GM23338 (cell line): ENCODE results near the gene RUNX1. TPM values are rescaled to one million over a fixed set of nuclear protein-coding genes. Genes with fewer than 3 reads are reported as not detected.
A peak's percentile ranks its signal among the peaks of the same experiment; 100 is the strongest.

ENCODE experiments used
- ATAC-seq: fragments of 200-7000 bp; cut with Tn5 transposase; 3 replicates; pipeline ENCODE4 v1.9.1; 2020
- DNase-seq: peaks from one replicate; pipeline ENCODE4 v3.0.0-alpha.2; 2015; ENCODE audit warnings: low spot score
- H2AFZ ChIP-seq: fragments of 200-600 bp; sonication (generic); 2 replicates; pipeline ENCODE4 v1.8.0; 2016; ENCODE audit warnings: antibody characterized with exemption, mild to moderate bottlenecking, moderate library complexity
- H3F3A ChIP-seq: fragments of 200-600 bp; sonication (generic); replicated peaks from 2 replicates; pipeline ENCODE4 v1.8.0; 2017; ENCODE audit warnings: antibody characterized with exemption, mixed run types, low read depth
- H3K27ac ChIP-seq: fragments of 200-600 bp; sonication (generic); 2 replicates; pipeline ENCODE4 v1.6.1; 2016; ENCODE audit warnings: low read depth
- H3K27me3 ChIP-seq: fragments of 200-600 bp; sonication (generic); 2 replicates; pipeline ENCODE4 v1.8.0; 2016; ENCODE audit warnings: mild to moderate bottlenecking, mixed run types, moderate library complexity; ENCODE audit not compliant: insufficient read depth
- H3K36me3 ChIP-seq: fragments of 200-600 bp; sonication (generic); 2 replicates; pipeline ENCODE4 v1.8.0; 2016; ENCODE audit warnings: mild to moderate bottlenecking; ENCODE audit not compliant: insufficient read depth
- H3K4me1 ChIP-seq: fragments of 200-600 bp; sonication (generic); 2 replicates; pipeline ENCODE4 v1.8.0; 2016; ENCODE audit warnings: mild to moderate bottlenecking, moderate library complexity; ENCODE audit not compliant: insufficient read depth
- H3K4me2 ChIP-seq: fragments of 200-600 bp; sonication (generic); 2 replicates; pipeline ENCODE4 v1.7.1; 2017; ENCODE audit warnings: mixed run types
- H3K4me3 ChIP-seq: fragments of 200-600 bp; sonication (generic); 2 replicates; pipeline ENCODE4 v1.6.1; 2016; ENCODE audit warnings: mixed run types
- H3K79me2 ChIP-seq: fragments of 200-600 bp; sonication (generic); replicated peaks from 2 replicates; pipeline ENCODE4 v1.8.0; 2017; ENCODE audit warnings: mild to moderate bottlenecking; ENCODE audit not compliant: insufficient read depth
- H3K9me2 ChIP-seq: fragments of 200-600 bp; sonication (generic); 2 replicates; pipeline ENCODE4 v1.8.0; 2017; ENCODE audit not compliant: insufficient read depth
- H4K20me1 ChIP-seq: fragments of 200-600 bp; sonication (generic); replicated peaks from 2 replicates; pipeline ENCODE4 v1.8.0; 2017; ENCODE audit warnings: mild to moderate bottlenecking; ENCODE audit not compliant: insufficient read depth
- H3K27ac Mint-ChIP-seq: 2 replicates; pipeline ENCODE4 v1.8.0; 2020; ENCODE audit warnings: inconsistent platforms, mild to moderate bottlenecking, moderate library complexity, mixed read lengths
- H3K27me3 Mint-ChIP-seq: 3 replicates; pipeline ENCODE4 v1.8.0; 2022; ENCODE audit warnings: low read depth, mild to moderate bottlenecking, moderate library complexity, mixed read lengths, inconsistent platforms; ENCODE audit not compliant: insufficient read depth, poor library complexity
- H3K36me3 Mint-ChIP-seq: 3 replicates; pipeline ENCODE4 v1.8.0; 2021; ENCODE audit warnings: low read depth, mild to moderate bottlenecking, inconsistent platforms, moderate library complexity, mixed read lengths
- H3K4me1 Mint-ChIP-seq: 3 replicates; pipeline ENCODE4 v1.8.0; 2020; ENCODE audit warnings: mild to moderate bottlenecking, inconsistent platforms, mixed read lengths
- H3K4me3 Mint-ChIP-seq: 3 replicates; pipeline ENCODE4 v1.8.0; 2021; ENCODE audit warnings: moderate library complexity, mild to moderate bottlenecking, inconsistent platforms, mixed read lengths
- H3K9me3 Mint-ChIP-seq: 3 replicates; pipeline ENCODE4 v1.8.0; 2020; ENCODE audit warnings: moderate library complexity, mild to moderate bottlenecking, inconsistent platforms, mixed read lengths
- CREB1 ChIP-seq: fragments of 250-450 bp; sonication (Bioruptor Pico); IDR thresholded peaks from 2 replicates; pipeline ENCODE4 v1.5.0; 2020; ENCODE audit warnings: low read depth, mild to moderate bottlenecking, moderate library complexity
- CTCF ChIP-seq, 2 experiments: fragments of 200-600 bp in 1 of 2; sonication (generic) in 1 of 2; conservative IDR thresholded peaks; 2 replicates each; pipeline versions ENCODE4 v1.5.1 to v1.6.1; 2016 to 2017; ENCODE audit warnings: antibody characterized with exemption in 2 of 2, low read depth in 2 of 2, mild to moderate bottlenecking in 2 of 2, moderate library complexity in 1 of 2
- EZH2phosphoT487 ChIP-seq: fragments of 200-600 bp; sonication (generic); IDR thresholded peaks from one replicate; pipeline ENCODE4 v1.8.1; 2018; ENCODE audit warnings: antibody characterized with exemption; ENCODE audit not compliant: unreplicated experiment
- JUNB ChIP-seq: IDR thresholded peaks from one replicate; pipeline ENCODE4 v1.6.1; 2016; ENCODE audit warnings: antibody characterized with exemption; ENCODE audit not compliant: unreplicated experiment
- NANOG ChIP-seq: IDR thresholded peaks from 2 replicates; pipeline ENCODE4 v1.6.1; 2016; ENCODE audit warnings: antibody characterized with exemption, borderline replicate concordance
- POLR2AphosphoS5 ChIP-seq: IDR thresholded peaks from 2 replicates; pipeline ENCODE4 v1.6.1; 2016; ENCODE audit warnings: antibody characterized with exemption, low read depth
- STAT1 ChIP-seq: IDR thresholded peaks from one replicate; pipeline ENCODE4 v1.6.1; 2016; ENCODE audit warnings: antibody characterized with exemption; ENCODE audit not compliant: unreplicated experiment
- ZNF462 ChIP-seq: fragments of 250-450 bp; sonication (Bioruptor Pico); IDR thresholded peaks from 2 replicates; pipeline ENCODE4 v1.5.0; 2020; ENCODE audit warnings: mild to moderate bottlenecking, moderate library complexity
- polyA plus RNA-seq: library from polyadenylated mRNA; unstranded; fragments of >200 nt; fragmentation: Nextera tagmentation; extraction: Ambion mirVana; gene quantifications from 2 replicates; pipeline ENCODE4 v1.2.1, GENCODE V29; 2016
- total RNA-seq: library from RNA; depleted of rRNA; stranded (reverse); fragments of >200 nt; shearing (Covaris generic); gene quantifications from 2 replicates; pipeline ENCODE4 v1.2.3, GENCODE V29; 2014
- TF ChIP-seq, protein P1 (sequence below): IDR thresholded peaks from one replicate; pipeline ENCODE4 v1.6.1; 2018; ENCODE audit warnings: antibody characterized with exemption; ENCODE audit not compliant: unreplicated experiment

The RUNX1 gene
- total and polyA plus RNA-seq, 2 experiments from 2014 or later = 0.29 to 1.1 TPM

GRCh38 chr21:35043549-35043948 is 5.6 kb downstream of the RUNX1 start (continued):
- no peak for TF ChIP-seq ZNF462 (CRISPR knock-in tag)

- Mint-ChIP-seq H3K27ac (no peak overlapping the region), H3K9me3 (peaks cover 3% of the 10 kb centered on the region; the same call in 1 of the 3 replicates), H3K36me3 (no peaks in the 10 kb centered on the region), H3K27me3 (peaks cover 6% of the 10 kb centered on the region), H3K4me3 (no peak overlapping the region), H3K4me1 (peaks cover 25% of the 10 kb centered on the region)
- TF ChIP-seq POLR2AphosphoS5 (no peak), CREB1 (CRISPR knock-in tag) (no peak)
- H3K9me2 ChIP-seq = no peaks in the 10 kb centered on the region; the same call in 1 of the 2 replicates
- H3K4me3 ChIP-seq = no peak overlapping the region
- no peak overlapping the region for H3K4me2 ChIP-seq
- H3K4me1 ChIP-seq = no peaks in the 10 kb centered on the region; the same call in 1 of the 2 replicates
- no peaks in the 10 kb centered on the region for H3K27me3 ChIP-seq
- no peak overlapping the region for H3K27ac ChIP-seq
- H4K20me1 ChIP-seq = no peaks in the 10 kb centered on the region
- 0 out of 2 replicates have a peak overlapping the region, but pooled peaks have one; percentile 7 for H2AFZ ChIP-seq
- no peaks in the 10 kb centered on the region for H3F3A ChIP-seq
- no peaks in the 10 kb centered on the region for H3K36me3 ChIP-seq
- H3K79me2 ChIP-seq = no peaks in the 10 kb centered on the region
- no peak for DNase-seq
- no peak for ATAC-seq
These were observed 6.3 kb downstream of the RUNX1 start for GRCh38 chr21:35042836-35043235.

DNA sequence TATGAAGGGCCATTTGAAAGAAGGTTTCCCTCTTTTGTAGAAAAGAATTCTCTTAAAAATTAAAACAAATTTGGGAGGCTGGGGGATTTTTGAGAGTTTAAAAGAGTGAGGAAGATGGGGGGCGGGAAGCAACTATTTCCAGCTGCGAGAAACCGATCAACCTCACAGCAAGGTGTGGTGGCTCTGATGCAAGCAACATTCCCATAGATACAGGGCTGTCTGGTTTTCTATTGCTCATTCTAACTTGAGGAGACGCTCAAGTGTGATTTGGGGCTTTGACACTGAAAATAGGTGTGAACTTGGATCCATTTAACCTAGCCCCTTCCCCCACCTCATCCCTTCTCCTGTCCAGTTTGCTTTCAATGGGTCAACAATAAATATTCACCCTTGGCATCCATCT is 7.2 kb downstream of the RUNX1 start:
- no peak overlapping the region for H3K4me2 ChIP-seq
- no peak overlapping the region for H3K27ac Mint-ChIP-seq
- H3K4me1 ChIP-seq = no peaks in the 10 kb centered on the region; the same call in 1 of the 2 replicates
- H3K27me3 Mint-ChIP-seq = peaks cover 7% of the 10 kb centered on the region
- H3K36me3 ChIP-seq = no peaks in the 10 kb centered on the region
- no peak overlapping the region for H3K27ac ChIP-seq
- H3F3A ChIP-seq = no peaks in the 10 kb centered on the region
- H4K20me1 ChIP-seq = no peaks in the 10 kb centered on the region
- no peaks in the 10 kb centered on the region for H3K36me3 Mint-ChIP-seq
- no peak overlapping the region for H3K4me3 ChIP-seq
- peaks cover 15% of the 10 kb centered on the region; the same call in 2 of the 3 replicates for H3K4me1 Mint-ChIP-seq
- no peak for DNase-seq
- no peaks in the 10 kb centered on the region for H3K27me3 ChIP-seq
- H3K79me2 ChIP-seq = no peaks in the 10 kb centered on the region
- H3K9me3 Mint-ChIP-seq = peaks cover 3% of the 10 kb centered on the region; the same call in 1 of the 3 replicates
- ATAC-seq = no peak
- no peak overlapping the region for H3K4me3 Mint-ChIP-seq
- H2AFZ ChIP-seq = no peak overlapping the region
- no peaks in the 10 kb centered on the region; the same call in 1 of the 2 replicates for H3K9me2 ChIP-seq
- no peak for TF ChIP-seq JUNB
- TF ChIP-seq POLR2AphosphoS5 = no peak
- no peak for TF ChIP-seq EZH2phosphoT487
- TF ChIP-seq, protein P1, sequence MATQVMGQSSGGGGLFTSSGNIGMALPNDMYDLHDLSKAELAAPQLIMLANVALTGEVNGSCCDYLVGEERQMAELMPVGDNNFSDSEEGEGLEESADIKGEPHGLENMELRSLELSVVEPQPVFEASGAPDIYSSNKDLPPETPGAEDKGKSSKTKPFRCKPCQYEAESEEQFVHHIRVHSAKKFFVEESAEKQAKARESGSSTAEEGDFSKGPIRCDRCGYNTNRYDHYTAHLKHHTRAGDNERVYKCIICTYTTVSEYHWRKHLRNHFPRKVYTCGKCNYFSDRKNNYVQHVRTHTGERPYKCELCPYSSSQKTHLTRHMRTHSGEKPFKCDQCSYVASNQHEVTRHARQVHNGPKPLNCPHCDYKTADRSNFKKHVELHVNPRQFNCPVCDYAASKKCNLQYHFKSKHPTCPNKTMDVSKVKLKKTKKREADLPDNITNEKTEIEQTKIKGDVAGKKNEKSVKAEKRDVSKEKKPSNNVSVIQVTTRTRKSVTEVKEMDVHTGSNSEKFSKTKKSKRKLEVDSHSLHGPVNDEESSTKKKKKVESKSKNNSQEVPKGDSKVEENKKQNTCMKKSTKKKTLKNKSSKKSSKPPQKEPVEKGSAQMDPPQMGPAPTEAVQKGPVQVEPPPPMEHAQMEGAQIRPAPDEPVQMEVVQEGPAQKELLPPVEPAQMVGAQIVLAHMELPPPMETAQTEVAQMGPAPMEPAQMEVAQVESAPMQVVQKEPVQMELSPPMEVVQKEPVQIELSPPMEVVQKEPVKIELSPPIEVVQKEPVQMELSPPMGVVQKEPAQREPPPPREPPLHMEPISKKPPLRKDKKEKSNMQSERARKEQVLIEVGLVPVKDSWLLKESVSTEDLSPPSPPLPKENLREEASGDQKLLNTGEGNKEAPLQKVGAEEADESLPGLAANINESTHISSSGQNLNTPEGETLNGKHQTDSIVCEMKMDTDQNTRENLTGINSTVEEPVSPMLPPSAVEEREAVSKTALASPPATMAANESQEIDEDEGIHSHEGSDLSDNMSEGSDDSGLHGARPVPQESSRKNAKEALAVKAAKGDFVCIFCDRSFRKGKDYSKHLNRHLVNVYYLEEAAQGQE = no peak
- no peak for TF ChIP-seq CTCF (conservative IDR thresholded peaks at IDR 0.05; ENCODE audit: low read depth in 2 of 2)
- no peak for TF ChIP-seq STAT1
- TF ChIP-seq NANOG = no peak
